ENCODE measurements around the gene CR2. TPM values are rescaled to one million over a fixed set of nuclear protein-coding genes. Genes with fewer than 3 reads are reported as not detected.

CR2 gene
- total RNA-seq, 6 experiments from 2014 or later = not detected

DNA sequence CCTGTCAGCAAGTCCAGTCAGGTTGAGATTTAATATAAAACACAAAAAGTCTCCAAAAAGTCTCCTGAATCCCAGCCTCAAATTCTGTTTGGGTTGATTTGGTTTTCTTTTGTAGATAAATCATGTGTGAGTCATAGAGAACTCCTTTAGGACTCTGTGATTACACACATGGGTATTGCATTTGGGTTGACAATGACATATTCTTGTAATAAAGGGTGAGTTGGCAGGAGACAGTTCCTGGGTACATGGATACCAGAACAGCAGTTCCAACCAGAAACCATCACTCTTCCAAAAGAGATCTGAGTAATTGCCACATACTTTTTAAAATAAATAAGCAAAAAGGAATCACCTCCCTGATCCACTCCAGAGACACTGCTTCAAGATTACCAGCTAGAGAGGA, 8.9 kb downstream of the CR2 start:
- no peak overlapping the region for H3K4me3 Mint-ChIP-seq
- no peaks in the 10 kb centered on the region for H3K4me1 Mint-ChIP-seq (ENCODE audit: low read depth)
- TF ChIP-seq CTCF (IDR thresholded peaks at IDR 0.05) = no peak
- no peaks in the 10 kb centered on the region for H3K36me3 Mint-ChIP-seq (ENCODE audit: low read depth)
- no peaks in the 10 kb centered on the region for H3K9me3 Mint-ChIP-seq
- peak; percentile 6 for DNase-seq
- no peak overlapping the region for H3K27ac Mint-ChIP-seq
- peaks cover 9% of the 10 kb centered on the region for H3K27me3 Mint-ChIP-seq (ENCODE audit: insufficient read depth)

DNA sequence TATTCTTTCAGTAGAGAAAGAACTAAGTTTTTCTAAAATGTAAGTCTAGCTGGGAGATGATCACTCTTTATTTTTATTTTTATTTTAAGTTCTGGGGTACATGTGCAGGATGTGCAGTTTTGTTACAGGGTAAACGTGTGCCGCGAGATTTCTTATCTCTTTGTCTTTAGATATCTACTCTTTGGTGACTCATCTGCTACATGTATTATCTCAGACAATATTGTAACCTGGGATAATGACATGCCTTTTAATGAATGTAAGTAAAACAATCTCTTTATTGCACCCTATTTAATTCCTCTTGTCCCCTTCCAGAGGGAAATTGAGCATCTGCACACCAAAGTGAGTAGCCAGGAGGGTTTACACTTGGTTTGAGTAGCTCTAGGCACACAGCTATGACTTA, 9.4 kb downstream of the CR2 start:
- Mint-ChIP-seq H3K4me1 (ENCODE audit: low read depth) (no peaks in the 10 kb centered on the region), H3K9me3 (no peaks in the 10 kb centered on the region), H3K4me3 (no peak overlapping the region), H3K27me3 (ENCODE audit: insufficient read depth) (peaks cover 11% of the 10 kb centered on the region), H3K36me3 (ENCODE audit: low read depth) (no peaks in the 10 kb centered on the region), H3K27ac (no peak overlapping the region)
- DNase-seq = no peak
- TF ChIP-seq CTCF (IDR thresholded peaks at IDR 0.05) = no peak

- Mint-ChIP-seq H3K9me3 (no peaks in the 10 kb centered on the region), H3K27ac (no peak overlapping the region), H3K36me3 (ENCODE audit: low read depth) (no peaks in the 10 kb centered on the region), H3K4me1 (ENCODE audit: low read depth) (no peaks in the 10 kb centered on the region), H3K27me3 (ENCODE audit: insufficient read depth) (peaks cover 19% of the 10 kb centered on the region), H3K4me3 (no peak overlapping the region)
- no peak for DNase-seq
- TF ChIP-seq CTCF (IDR thresholded peaks at IDR 0.05) = no peak
These were observed 16.8 kb downstream of the CR2 start for GRCh38 chr1:207470927-207471326.

GRCh38 chr1:207474210-207474609, 20.1 kb downstream of the CR2 start:
- Mint-ChIP-seq H3K9me3 (no peaks in the 10 kb centered on the region), H3K36me3 (ENCODE audit: low read depth) (no peaks in the 10 kb centered on the region), H3K4me1 (ENCODE audit: low read depth) (no peaks in the 10 kb centered on the region), H3K27ac (no peak overlapping the region), H3K4me3 (no peak overlapping the region), H3K27me3 (ENCODE audit: insufficient read depth) (peaks cover 14% of the 10 kb centered on the region)
- TF ChIP-seq CTCF (IDR thresholded peaks at IDR 0.05) = no peak
- DNase-seq = no peak

DNA sequence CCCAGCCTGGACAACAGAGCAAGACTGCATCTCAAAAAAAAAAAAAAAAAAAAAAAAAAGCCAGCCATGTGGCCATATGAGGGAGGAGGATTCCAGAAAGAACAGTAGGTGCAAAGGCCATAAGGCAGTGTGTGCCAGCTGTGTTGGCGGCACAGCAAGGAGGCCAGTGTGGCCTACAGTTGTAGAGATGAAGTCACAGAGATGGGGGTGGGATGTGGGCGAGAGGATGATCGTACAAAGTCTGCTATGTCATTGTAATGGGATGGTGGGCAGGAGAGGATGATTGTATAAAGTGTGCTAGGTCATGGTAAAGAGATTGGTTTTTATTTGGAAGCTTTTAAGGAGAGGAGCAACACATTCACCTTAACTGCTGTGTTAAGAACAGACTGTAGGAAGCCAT, 32.1 kb downstream of the CR2 start:
- Mint-ChIP-seq H3K27ac (no peak overlapping the region), H3K27me3 (ENCODE audit: insufficient read depth) (peaks cover 16% of the 10 kb centered on the region), H3K4me3 (no peak overlapping the region), H3K36me3 (ENCODE audit: low read depth) (no peaks in the 10 kb centered on the region), H3K9me3 (no peaks in the 10 kb centered on the region), H3K4me1 (ENCODE audit: low read depth) (no peaks in the 10 kb centered on the region)
- TF ChIP-seq CTCF (IDR thresholded peaks at IDR 0.05) = no peak
- DNase-seq = no peak

DNA sequence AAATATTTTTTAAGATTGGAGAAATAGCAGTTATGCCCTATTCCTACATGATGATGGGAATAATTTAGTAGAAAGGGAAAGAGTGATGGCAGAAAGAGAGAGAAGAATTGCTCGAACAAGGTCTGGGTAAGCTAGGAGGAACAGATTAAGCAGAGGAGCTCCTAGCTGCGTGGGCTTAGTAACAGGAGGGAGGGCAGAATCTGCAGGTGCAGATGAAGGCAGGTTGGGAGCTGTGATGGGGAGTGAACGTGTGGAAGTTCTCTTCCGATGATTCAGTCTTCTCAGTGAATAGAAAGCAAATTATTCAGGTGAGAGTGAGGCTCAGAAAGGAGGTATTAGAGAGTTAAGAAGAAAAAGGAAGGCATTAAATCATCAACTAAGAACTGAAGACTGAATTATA, 33.5 kb downstream of the CR2 start:
- Mint-ChIP-seq H3K27me3 (ENCODE audit: insufficient read depth) (peaks cover 16% of the 10 kb centered on the region), H3K9me3 (no peaks in the 10 kb centered on the region), H3K36me3 (ENCODE audit: low read depth) (no peaks in the 10 kb centered on the region), H3K4me1 (ENCODE audit: low read depth) (no peaks in the 10 kb centered on the region), H3K27ac (no peak overlapping the region), H3K4me3 (no peak overlapping the region)
- TF ChIP-seq CTCF (IDR thresholded peaks at IDR 0.05) = no peak
- DNase-seq = no peak

All from HFFc6 (cell line).